ENCODE results near the gene TMEM245.
"Not testable (repeated sequence)": the region's sequence is repeated elsewhere in the genome, so short reads cannot be mapped to it uniquely, and the experiment has no call there.

GRCh38 chr9:109126671-109127070, 6.9 kb upstream of the TMEM245 start:
- TF ChIP-seq CTCF (conservative IDR thresholded peaks at IDR 0.05; ENCODE audit: low read depth, low read length); EZH2 (IDR thresholded peaks at IDR 0.05; ENCODE audit: low read length, unreplicated experiment); EZH2phosphoT487 (IDR thresholded peaks at IDR 0.05; ENCODE audit: borderline replicate concordance, low read length): not testable (repeated sequence)

Data from PC-3 (cell line).